SK-N-SH (cell line): ENCODE data around the gene TIMELESS. TPM values are rescaled to one million over a fixed set of nuclear protein-coding genes. Genes with fewer than 3 reads are reported as not detected.

ENCODE experiments used
- CTCF ChIA-PET: fragments of 300-600, 350-600 bp; formaldehyde crosslinking; extraction: SDS; loops from one replicate; lab custom pipeline; 2021; lab: Yijun Ruan, JAX
- POLR2A ChIA-PET: fragments of 350-600 bp; sonication (Branson Sonifier 250); formaldehyde crosslinking; extraction: SDS; loops from one replicate; lab custom pipeline; 2020; ENCODE audit warnings: antibody characterized with exemption, inconsistent platforms; lab: Yijun Ruan, JAX
- DNase-seq: peaks from one replicate; pipeline ENCODE4 v3.0.0; 2012
- H2AFZ ChIP-seq: fragments of 200-600 bp; sonication (generic); 2 replicates; pipeline ENCODE4 v1.8.1; 2016; ENCODE audit warnings: antibody characterized with exemption, mild to moderate bottlenecking, low read depth
- H3F3A ChIP-seq: fragments of 200-600 bp; sonication (generic); replicated peaks from 2 replicates; pipeline ENCODE3; 2016; ENCODE audit warnings: antibody characterized with exemption, mild to moderate bottlenecking; ENCODE audit not compliant: insufficient read depth
- H3K27ac ChIP-seq, 2 experiments: fragments of 200-500 bp in 1 of 2; fragments of 200-600 bp in 1 of 2; sonication (Bioruptor generic) in 1 of 2; sonication (generic), shearing (Covaris generic) in 1 of 2; 2 replicates each; pipeline versions ENCODE4 v1.5.1 to v1.6.1; 2014 to 2016; ENCODE audit warnings: low read depth in 2 of 2, inconsistent platforms in 1 of 2, low read length in 1 of 2, mild to moderate bottlenecking in 1 of 2, mixed read lengths in 1 of 2
- H3K27me3 ChIP-seq: fragments of 200-600 bp; sonication (generic), shearing (Covaris generic); 2 replicates; pipeline ENCODE4 v1.6.1; 2016; ENCODE audit warnings: mixed run types; ENCODE audit not compliant: insufficient read depth
- H3K36me3 ChIP-seq, 2 experiments: fragments of 200-500 bp in 1 of 2; fragments of 200-600 bp in 1 of 2; sonication (Bioruptor generic) in 1 of 2; sonication (generic) in 1 of 2; replicated peaks in 1 of 2; 2 replicates each; pipeline versions ENCODE3 to v1.5.1; 2014 to 2016; ENCODE audit warnings: low read length in 1 of 2, mild to moderate bottlenecking in 1 of 2; ENCODE audit not compliant: insufficient read depth in 2 of 2, control insufficient read depth in 1 of 2
- H3K4me1 ChIP-seq, 2 experiments: fragments of 200-500 bp in 1 of 2; fragments of 200-600 bp in 1 of 2; sonication (Bioruptor generic) in 1 of 2; sonication (generic), shearing (Covaris generic) in 1 of 2; 2 replicates each; pipeline versions ENCODE4 v1.5.1 to v1.6.1; 2014 to 2016; ENCODE audit warnings: low read depth in 1 of 2, low read length in 1 of 2, mixed run types in 1 of 2; ENCODE audit not compliant: insufficient read depth in 2 of 2, control insufficient read depth in 1 of 2
- H3K4me2 ChIP-seq: fragments of 200-600 bp; sonication (generic), shearing (Covaris generic); 2 replicates; pipeline ENCODE4 v1.6.1; 2017; ENCODE audit warnings: mixed run types
- H3K4me3 ChIP-seq, 2 experiments: fragments of 200-500 bp in 1 of 2; fragments of 200-600 bp in 1 of 2; sonication (Bioruptor generic) in 1 of 2; sonication (generic), shearing (Covaris generic) in 1 of 2; 2 replicates each; pipeline versions ENCODE4 v1.5.1 to v1.8.1; 2014 to 2016; ENCODE audit warnings: low read depth in 2 of 2, inconsistent platforms in 1 of 2, low read length in 1 of 2, mild to moderate bottlenecking in 1 of 2, mixed read lengths in 1 of 2, moderate library complexity in 1 of 2
- H3K79me2 ChIP-seq: fragments of 200-600 bp; sonication (generic); 2 replicates; pipeline ENCODE4 v1.8.1; 2017; ENCODE audit warnings: mild to moderate bottlenecking; ENCODE audit not compliant: insufficient read depth
- H3K9ac ChIP-seq: fragments of 200-600 bp; sonication (generic); 2 replicates; pipeline ENCODE4 v1.6.1; 2017; ENCODE audit warnings: mixed run types
- H3K9me2 ChIP-seq: fragments of 200-600 bp; sonication (generic); 2 replicates; pipeline ENCODE4 v1.6.1; 2017; ENCODE audit warnings: mixed run types
- H3K9me3 ChIP-seq: fragments of 200-600 bp; sonication (generic); 2 replicates; pipeline ENCODE4 v1.6.1; 2017; ENCODE audit warnings: mixed run types, mild to moderate bottlenecking, moderate library complexity
- H4K20me1 ChIP-seq: fragments of 200-600 bp; sonication (generic); 2 replicates; pipeline ENCODE4 v1.6.1; 2017; ENCODE audit warnings: mild to moderate bottlenecking, mixed run types; ENCODE audit not compliant: insufficient read depth
- CHD2 ChIP-seq: fragments of 150-350 bp; IDR thresholded peaks from 2 replicates; pipeline ENCODE4 v1.6.1; 2018; ENCODE audit warnings: low read length; ENCODE audit not compliant: partially characterized antibody
- ELF1 ChIP-seq: IDR thresholded peaks from 2 replicates; pipeline ENCODE4 v1.4.0; 2012
- FOSL2 ChIP-seq: IDR thresholded peaks from 2 replicates; pipeline ENCODE4 v1.4.0; 2012; ENCODE audit warnings: low read depth, mild to moderate bottlenecking, moderate library complexity, borderline replicate concordance
- FOXM1 ChIP-seq: IDR thresholded peaks from 2 replicates; pipeline ENCODE4 v1.4.0; 2012; ENCODE audit warnings: low read depth, mild to moderate bottlenecking
- GATA2 ChIP-seq: sonication (generic); formaldehyde crosslinking; IDR thresholded peaks from 2 replicates; pipeline ENCODE4 v1.5.0; 2020; ENCODE audit warnings: mild to moderate bottlenecking, missing genetic modification reagents
- JUND ChIP-seq: IDR thresholded peaks from 2 replicates; pipeline ENCODE4 v1.4.0; 2012
- MEF2A ChIP-seq: IDR thresholded peaks from 2 replicates; pipeline ENCODE4 v1.4.0; 2012; ENCODE audit warnings: low read depth, borderline replicate concordance
- MXI1 ChIP-seq: IDR thresholded peaks from 2 replicates; pipeline ENCODE4 v1.6.1; 2012; ENCODE audit warnings: mild to moderate bottlenecking, low read depth, low read length, improper control_type of control experiment
- RAD21 ChIP-seq: IDR thresholded peaks from 2 replicates; pipeline ENCODE4 v1.6.1; 2012; ENCODE audit warnings: mild to moderate bottlenecking, low read length
- SMC3 ChIP-seq: IDR thresholded peaks from 2 replicates; pipeline ENCODE4 v1.6.1; 2012; ENCODE audit warnings: low read depth, low read length, improper control_type of control experiment
- TAF1 ChIP-seq: IDR thresholded peaks from 2 replicates; pipeline ENCODE4 v1.6.1; 2012; ENCODE audit warnings: low read depth, mild to moderate bottlenecking, low read length, moderate library complexity, borderline replicate concordance
- TCF12 ChIP-seq: IDR thresholded peaks from 2 replicates; pipeline ENCODE4 v1.4.0; 2012
- TEAD4 ChIP-seq: IDR thresholded peaks from 2 replicates; pipeline ENCODE4 v1.4.0; 2012; ENCODE audit warnings: mild to moderate bottlenecking, borderline replicate concordance; ENCODE audit not compliant: insufficient read depth
- YY1 ChIP-seq: IDR thresholded peaks from 2 replicates; pipeline ENCODE4 v1.4.0; 2012; ENCODE audit warnings: low read depth, mild to moderate bottlenecking
- WGBS: methylation state at CpG from one replicate; pipeline ENCODE4 v1.1.6; 2017; ENCODE audit warnings: low lambda C conversion rate; 5-methylcytosine and 5-hydroxymethylcytosine counted together
- polyA plus RNA-seq, 3 experiments: library from polyadenylated mRNA; depleted of rRNA; stranded (reverse); fragments of >200 nt; gene quantifications; 2 replicates each; pipeline ENCODE4 v1.2.3, GENCODE V29; 2012
- TF ChIP-seq, protein P1 (sequence below): fragments of 200-600 bp; sonication (generic); IDR thresholded peaks from 2 replicates; pipeline ENCODE4 v1.6.1; 2017; ENCODE audit warnings: antibody characterized with exemption, mild to moderate bottlenecking, moderate library complexity
- TF ChIP-seq, protein P2 (sequence below): IDR thresholded peaks from 2 replicates; pipeline ENCODE4; 2012
- TF ChIP-seq, protein P3 (sequence below): IDR thresholded peaks from 2 replicates; pipeline ENCODE4 v1.4.0; 2012; ENCODE audit warnings: low read depth, borderline replicate concordance
- TF ChIP-seq, protein P4 (sequence below): IDR thresholded peaks from 2 replicates; pipeline ENCODE4 v1.4.0; 2012; ENCODE audit warnings: low read depth, borderline replicate concordance

TIMELESS gene
- polyA plus RNA-seq, 1 of the 3 experiments (the other 2 are of a cell fraction) = 5.4 TPM

DNA sequence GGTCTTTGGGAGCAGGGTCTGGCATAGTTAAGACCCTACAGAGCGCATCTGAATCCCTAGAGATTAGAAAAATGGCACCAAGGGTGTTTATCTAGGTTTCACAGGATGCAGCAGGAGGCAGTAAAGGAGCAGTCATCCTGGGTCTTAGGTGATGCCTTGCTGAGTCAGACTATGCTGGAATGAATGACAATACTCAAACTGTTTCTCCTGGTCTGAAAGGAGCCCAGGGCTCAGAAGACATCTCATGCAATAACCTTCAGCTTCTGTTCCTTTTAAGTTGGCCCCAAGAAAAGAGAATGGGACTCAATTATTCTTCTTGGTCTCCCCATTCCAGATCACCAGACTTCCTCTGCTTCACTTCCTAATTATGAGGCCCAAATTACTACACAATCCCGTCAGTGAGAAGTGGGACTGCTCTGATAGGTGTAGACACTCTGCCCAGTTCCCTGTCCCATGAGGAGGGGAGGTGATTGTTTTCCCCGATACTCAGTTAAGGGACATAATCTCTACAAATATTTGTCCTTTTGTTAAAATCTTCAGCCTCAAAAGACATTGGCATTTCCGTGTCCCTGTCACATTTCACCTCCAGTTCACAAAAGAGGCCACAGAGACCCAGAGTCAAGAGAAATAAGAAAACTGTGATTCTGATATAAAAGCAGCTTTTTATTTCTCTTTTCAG lies 71.8 kb downstream of the TIMELESS start:
- no peak for TF ChIP-seq TAF1
- TF ChIP-seq GATA2 (CRISPR knock-in tag) = no peak
- no peak for TF ChIP-seq FOSL2
- TF ChIP-seq, protein P1, sequence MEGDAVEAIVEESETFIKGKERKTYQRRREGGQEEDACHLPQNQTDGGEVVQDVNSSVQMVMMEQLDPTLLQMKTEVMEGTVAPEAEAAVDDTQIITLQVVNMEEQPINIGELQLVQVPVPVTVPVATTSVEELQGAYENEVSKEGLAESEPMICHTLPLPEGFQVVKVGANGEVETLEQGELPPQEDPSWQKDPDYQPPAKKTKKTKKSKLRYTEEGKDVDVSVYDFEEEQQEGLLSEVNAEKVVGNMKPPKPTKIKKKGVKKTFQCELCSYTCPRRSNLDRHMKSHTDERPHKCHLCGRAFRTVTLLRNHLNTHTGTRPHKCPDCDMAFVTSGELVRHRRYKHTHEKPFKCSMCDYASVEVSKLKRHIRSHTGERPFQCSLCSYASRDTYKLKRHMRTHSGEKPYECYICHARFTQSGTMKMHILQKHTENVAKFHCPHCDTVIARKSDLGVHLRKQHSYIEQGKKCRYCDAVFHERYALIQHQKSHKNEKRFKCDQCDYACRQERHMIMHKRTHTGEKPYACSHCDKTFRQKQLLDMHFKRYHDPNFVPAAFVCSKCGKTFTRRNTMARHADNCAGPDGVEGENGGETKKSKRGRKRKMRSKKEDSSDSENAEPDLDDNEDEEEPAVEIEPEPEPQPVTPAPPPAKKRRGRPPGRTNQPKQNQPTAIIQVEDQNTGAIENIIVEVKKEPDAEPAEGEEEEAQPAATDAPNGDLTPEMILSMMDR = peak; percentile 18; the same call in 1 of the 2 replicates
- TF ChIP-seq, all 33 proteins: peak for 1
- H3K9ac ChIP-seq = no peak overlapping the region
- ChIA-PET CTCF (interaction anchor here (1.4 kb wide), 1 partner anchor 9 kb away, joined by 4 read pairs; no protein-coding TSS in a partner anchor), POLR2A (no interaction called here)
- no peaks in the 10 kb centered on the region for H3K9me2 ChIP-seq
- 73% methylated on average over 4 of the region's 4 CpGs for WGBS
- H3K4me1 ChIP-seq = no peaks in the 10 kb centered on the region
- no peak overlapping the region for H3K27ac ChIP-seq
- H3K36me3 ChIP-seq = no peaks in the 10 kb centered on the region
- no peaks in the 10 kb centered on the region for H3K79me2 ChIP-seq
- peaks cover 8% of the 10 kb centered on the region; the same call in 1 of the 2 replicates for H3K9me3 ChIP-seq
- no peaks in the 10 kb centered on the region for H4K20me1 ChIP-seq
- no peaks in the 10 kb centered on the region for H3F3A ChIP-seq
- no peak for DNase-seq
- no peak overlapping the region for H3K4me2 ChIP-seq
- no peak overlapping the region for H2AFZ ChIP-seq
- H3K4me3 ChIP-seq = no peak overlapping the region
- H3K27me3 ChIP-seq = no peaks in the 10 kb centered on the region; the same call in 1 of the 2 replicates

DNA sequence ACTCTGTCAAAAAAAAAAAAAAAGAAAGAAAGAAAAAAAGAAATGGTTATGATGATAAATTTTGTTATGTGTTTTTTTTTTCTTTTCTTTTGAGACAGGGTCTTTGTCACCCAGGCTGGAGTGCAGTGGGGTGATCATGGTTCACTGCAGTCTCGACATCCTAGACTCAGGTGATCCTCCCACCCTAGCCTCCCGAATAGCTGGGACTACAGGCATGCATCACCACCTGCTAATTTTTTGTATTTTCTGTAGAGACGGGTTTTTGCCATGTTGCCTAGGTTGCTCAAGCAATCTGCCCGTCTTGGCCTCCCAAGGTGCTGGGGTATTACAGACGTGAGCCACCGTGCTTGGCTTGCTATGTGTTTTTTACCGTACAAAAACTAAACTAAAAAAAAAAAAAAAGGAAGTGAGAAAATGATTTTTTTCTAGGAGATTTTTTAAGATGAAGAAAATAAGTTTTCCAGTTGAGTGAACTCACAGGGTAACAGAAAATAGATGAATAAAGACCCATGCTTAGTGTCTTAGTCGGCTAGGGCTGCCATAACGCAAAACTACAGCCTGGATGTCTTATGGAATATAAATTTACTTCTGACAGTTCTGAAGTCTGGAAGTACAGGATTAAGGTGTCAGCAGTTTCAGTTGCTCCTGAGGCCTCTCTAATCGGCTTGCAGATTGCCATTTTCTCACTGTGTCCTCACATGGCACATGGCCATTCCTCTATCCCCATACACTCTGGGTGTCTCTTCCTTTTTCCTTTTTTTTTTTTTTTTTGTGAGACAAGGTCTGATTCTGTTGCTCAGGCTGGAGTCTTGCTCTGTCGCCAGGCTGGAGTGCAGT lies 73.4 kb downstream of the TIMELESS start:
- no peaks in the 10 kb centered on the region for H4K20me1 ChIP-seq
- H3K4me1 ChIP-seq = no peaks in the 10 kb centered on the region
- H3K4me3 ChIP-seq = no peak overlapping the region
- DNase-seq = no peak
- 60% methylated on average over 11 of the region's 11 CpGs for WGBS
- H3K9me2 ChIP-seq = no peaks in the 10 kb centered on the region
- H3F3A ChIP-seq = no peaks in the 10 kb centered on the region
- no peak overlapping the region for H2AFZ ChIP-seq
- H3K27me3 ChIP-seq = no peaks in the 10 kb centered on the region
- ChIA-PET POLR2A (no interaction called here), CTCF (no interaction called here)
- H3K9me3 ChIP-seq = peaks cover 8% of the 10 kb centered on the region; the same call in 1 of the 2 replicates
- H3K4me2 ChIP-seq = no peak overlapping the region
- no peak for TF ChIP-seq TEAD4
- TF ChIP-seq, protein P2, sequence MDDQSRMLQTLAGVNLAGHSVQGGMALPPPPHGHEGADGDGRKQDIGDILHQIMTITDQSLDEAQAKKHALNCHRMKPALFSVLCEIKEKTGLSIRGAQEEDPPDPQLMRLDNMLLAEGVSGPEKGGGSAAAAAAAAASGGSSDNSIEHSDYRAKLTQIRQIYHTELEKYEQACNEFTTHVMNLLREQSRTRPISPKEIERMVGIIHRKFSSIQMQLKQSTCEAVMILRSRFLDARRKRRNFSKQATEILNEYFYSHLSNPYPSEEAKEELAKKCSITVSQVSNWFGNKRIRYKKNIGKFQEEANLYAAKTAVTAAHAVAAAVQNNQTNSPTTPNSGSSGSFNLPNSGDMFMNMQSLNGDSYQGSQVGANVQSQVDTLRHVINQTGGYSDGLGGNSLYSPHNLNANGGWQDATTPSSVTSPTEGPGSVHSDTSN = no peak
- TF ChIP-seq MXI1 = no peak
- TF ChIP-seq CHD2 = no peak
- TF ChIP-seq, protein P3, sequence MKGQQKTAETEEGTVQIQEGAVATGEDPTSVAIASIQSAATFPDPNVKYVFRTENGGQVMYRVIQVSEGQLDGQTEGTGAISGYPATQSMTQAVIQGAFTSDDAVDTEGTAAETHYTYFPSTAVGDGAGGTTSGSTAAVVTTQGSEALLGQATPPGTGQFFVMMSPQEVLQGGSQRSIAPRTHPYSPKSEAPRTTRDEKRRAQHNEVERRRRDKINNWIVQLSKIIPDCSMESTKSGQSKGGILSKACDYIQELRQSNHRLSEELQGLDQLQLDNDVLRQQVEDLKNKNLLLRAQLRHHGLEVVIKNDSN = no peak
- no peak for TF ChIP-seq SMC3
- no peak for TF ChIP-seq YY1
- no peak for TF ChIP-seq ELF1
- TF ChIP-seq, protein P1 = no peak
- no peak for TF ChIP-seq FOSL2
- TF ChIP-seq, protein P4, sequence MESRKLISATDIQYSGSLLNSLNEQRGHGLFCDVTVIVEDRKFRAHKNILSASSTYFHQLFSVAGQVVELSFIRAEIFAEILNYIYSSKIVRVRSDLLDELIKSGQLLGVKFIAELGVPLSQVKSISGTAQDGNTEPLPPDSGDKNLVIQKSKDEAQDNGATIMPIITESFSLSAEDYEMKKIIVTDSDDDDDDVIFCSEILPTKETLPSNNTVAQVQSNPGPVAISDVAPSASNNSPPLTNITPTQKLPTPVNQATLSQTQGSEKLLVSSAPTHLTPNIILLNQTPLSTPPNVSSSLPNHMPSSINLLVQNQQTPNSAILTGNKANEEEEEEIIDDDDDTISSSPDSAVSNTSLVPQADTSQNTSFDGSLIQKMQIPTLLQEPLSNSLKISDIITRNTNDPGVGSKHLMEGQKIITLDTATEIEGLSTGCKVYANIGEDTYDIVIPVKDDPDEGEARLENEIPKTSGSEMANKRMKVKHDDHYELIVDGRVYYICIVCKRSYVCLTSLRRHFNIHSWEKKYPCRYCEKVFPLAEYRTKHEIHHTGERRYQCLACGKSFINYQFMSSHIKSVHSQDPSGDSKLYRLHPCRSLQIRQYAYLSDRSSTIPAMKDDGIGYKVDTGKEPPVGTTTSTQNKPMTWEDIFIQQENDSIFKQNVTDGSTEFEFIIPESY = no peak
- no peak for TF ChIP-seq RAD21
- no peak for TF ChIP-seq MEF2A
- TF ChIP-seq JUND = no peak
- no peak for TF ChIP-seq FOXM1
- TF ChIP-seq TCF12 = no peak
- H3K27ac ChIP-seq = no peak overlapping the region
- no peaks in the 10 kb centered on the region for H3K79me2 ChIP-seq
- H3K9ac ChIP-seq = no peak overlapping the region
- no peaks in the 10 kb centered on the region for H3K36me3 ChIP-seq
